Astrocyte (in vitro differentiated cells and primary cell): ENCODE results near the gene MDFIC.

Source experiments
- CTCF ChIP-seq: IDR thresholded peaks from 2 replicates; pipeline ENCODE4 v1.5.1; 2011; ENCODE audit warnings: low read depth, mild to moderate bottlenecking, inconsistent platforms, low read length, moderate library complexity; ENCODE audit not compliant: insufficient read depth
- EZH2 ChIP-seq: IDR thresholded peaks from 2 replicates; pipeline ENCODE4 v1.6.1; 2012; ENCODE audit warnings: mild to moderate bottlenecking, low read length, inconsistent platforms; ENCODE audit not compliant: insufficient read depth

- TF ChIP-seq CTCF (no peak), EZH2 (no peak)
Observed at GRCh38 chr7:114916261-114916892, 5.5 kb upstream of the MDFIC start.
